ENCODE data around the gene ZNF436. TPM values are rescaled to one million over a fixed set of nuclear protein-coding genes. Genes with fewer than 3 reads are reported as not detected.

ZNF436 gene
- total and polyA plus RNA-seq, 2 of the 13 experiments (the other 11 are each of a cell fraction or from before 2014, with no cell fraction given), result 4.3 to 9.9 TPM

- TF ChIP-seq REL (CRISPR knock-in tag; conservative IDR thresholded peaks at IDR 0.05), result no peak
- TF ChIP-seq KAT2B (IDR thresholded peaks at IDR 0.05; ENCODE audit: borderline replicate concordance, low read depth, low read length), result no peak
- TF ChIP-seq ZBTB42 (CRISPR knock-in tag; IDR thresholded peaks at IDR 0.05), result peak; percentile 36; the same call in 1 of the 2 replicates
- peak; percentile 31; the same call in 1 of the 2 replicates for TF ChIP-seq GATAD1 (CRISPR knock-in tag; IDR thresholded peaks at IDR 0.05)
- peak; percentile 74; the same call in 1 of the 2 replicates for TF ChIP-seq ZNF546 (CRISPR knock-in tag; conservative IDR thresholded peaks at IDR 0.05)
- peak; percentile 8; the same call in 1 of the 2 replicates for TF ChIP-seq TRAFD1 (CRISPR knock-in tag; IDR thresholded peaks at IDR 0.05; ENCODE audit: borderline replicate concordance)
- peak; percentile 83 for TF ChIP-seq ATF1 (CRISPR knock-in tag; IDR thresholded peaks at IDR 0.05)
- no peak; the same call in none of the 2 replicates for TF ChIP-seq ZNF792 (CRISPR knock-in tag; IDR thresholded peaks at IDR 0.05)
- peak; percentile 35; the same call in 1 of the 2 replicates for TF ChIP-seq ZNF614 (CRISPR knock-in tag; IDR thresholded peaks at IDR 0.05; ENCODE audit: borderline replicate concordance)
- no peak for TF ChIP-seq CSRNP2 (CRISPR knock-in tag; conservative IDR thresholded peaks at IDR 0.05; ENCODE audit: low read depth)
- TF ChIP-seq ZSCAN12 (CRISPR knock-in tag; IDR thresholded peaks at IDR 0.05), result no peak
- TF ChIP-seq BRCA1 (CRISPR knock-in tag; IDR thresholded peaks at IDR 0.05), result 0 out of 2 replicates have a peak, but pooled peaks have one; percentile 2
- peak; percentile 90 for TF ChIP-seq PBX3 (CRISPR knock-in tag; IDR thresholded peaks at IDR 0.05; ENCODE audit: borderline replicate concordance)
- TF ChIP-seq ARHGAP35 (CRISPR knock-in tag; IDR thresholded peaks at IDR 0.05; ENCODE audit: borderline replicate concordance), result no peak
- no peak for TF ChIP-seq ZNF790 (CRISPR knock-in tag; IDR thresholded peaks at IDR 0.05; ENCODE audit: borderline replicate concordance)
- no peak for TF ChIP-seq SIN3B (IDR thresholded peaks at IDR 0.05; ENCODE audit: low read length)
- peak; percentile 29; the same call in 1 of the 2 replicates for TF ChIP-seq ZNF281 (CRISPR knock-in tag; IDR thresholded peaks at IDR 0.05; ENCODE audit: borderline replicate concordance)
- 0 out of 2 replicates have a peak, but pooled peaks have one; percentile 64 for TF ChIP-seq ZFP37 (CRISPR knock-in tag; IDR thresholded peaks at IDR 0.05; ENCODE audit: borderline replicate concordance)
- peak; percentile 63; the same call in 1 of the 2 replicates for TF ChIP-seq MTA1 (CRISPR knock-in tag; IDR thresholded peaks at IDR 0.05; ENCODE audit: borderline replicate concordance)
- TF ChIP-seq ZNF510 (CRISPR knock-in tag; IDR thresholded peaks at IDR 0.05; ENCODE audit: low read depth), result 0 out of 2 replicates have a peak, but pooled peaks have one; percentile 36
- TF ChIP-seq ZBTB38 (CRISPR knock-in tag; IDR thresholded peaks at IDR 0.05), result peak; percentile 75
Measured at GRCh38 chr1:23344111-23344986, 25.3 kb downstream of the ZNF436 start, which contains the start of gene HNRNPR (continued).

Measured in HepG2 (cell line).